ENCODE measurements around the gene XYLT1.

Gene XYLT1

DNA sequence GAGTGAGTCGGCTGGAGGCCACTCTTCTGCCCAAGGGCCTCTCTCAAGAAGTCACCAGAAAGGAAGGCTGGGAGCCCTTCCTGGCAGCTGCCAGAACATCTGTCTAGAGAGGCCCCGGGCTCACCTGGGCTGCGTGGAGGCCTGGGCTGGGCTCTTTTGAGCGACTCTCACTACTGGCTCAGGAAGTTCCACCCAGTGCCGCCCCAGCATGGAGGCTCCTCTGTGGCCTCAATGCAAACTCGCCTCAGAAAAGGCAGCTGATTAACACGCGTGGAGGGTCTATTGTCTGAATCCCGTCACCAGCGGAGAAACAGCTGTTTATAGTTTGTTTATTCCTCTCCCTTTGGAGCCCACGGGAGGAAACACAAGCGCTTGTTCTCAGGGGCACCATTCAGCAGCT lies 25.3 kb downstream of the XYLT1 start (continued):
- TF ChIP-seq, protein P1, sequence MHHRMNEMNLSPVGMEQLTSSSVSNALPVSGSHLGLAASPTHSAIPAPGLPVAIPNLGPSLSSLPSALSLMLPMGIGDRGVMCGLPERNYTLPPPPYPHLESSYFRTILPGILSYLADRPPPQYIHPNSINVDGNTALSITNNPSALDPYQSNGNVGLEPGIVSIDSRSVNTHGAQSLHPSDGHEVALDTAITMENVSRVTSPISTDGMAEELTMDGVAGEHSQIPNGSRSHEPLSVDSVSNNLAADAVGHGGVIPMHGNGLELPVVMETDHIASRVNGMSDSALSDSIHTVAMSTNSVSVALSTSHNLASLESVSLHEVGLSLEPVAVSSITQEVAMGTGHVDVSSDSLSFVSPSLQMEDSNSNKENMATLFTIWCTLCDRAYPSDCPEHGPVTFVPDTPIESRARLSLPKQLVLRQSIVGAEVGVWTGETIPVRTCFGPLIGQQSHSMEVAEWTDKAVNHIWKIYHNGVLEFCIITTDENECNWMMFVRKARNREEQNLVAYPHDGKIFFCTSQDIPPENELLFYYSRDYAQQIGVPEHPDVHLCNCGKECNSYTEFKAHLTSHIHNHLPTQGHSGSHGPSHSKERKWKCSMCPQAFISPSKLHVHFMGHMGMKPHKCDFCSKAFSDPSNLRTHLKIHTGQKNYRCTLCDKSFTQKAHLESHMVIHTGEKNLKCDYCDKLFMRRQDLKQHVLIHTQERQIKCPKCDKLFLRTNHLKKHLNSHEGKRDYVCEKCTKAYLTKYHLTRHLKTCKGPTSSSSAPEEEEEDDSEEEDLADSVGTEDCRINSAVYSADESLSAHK (tag by site-specific recombination; IDR thresholded peaks at IDR 0.05): no peak
- TF ChIP-seq ZNF416 (tag by site-specific recombination; IDR thresholded peaks at IDR 0.05): no peak
- no peak for TF ChIP-seq ZNF549 (tag by site-specific recombination; IDR thresholded peaks at IDR 0.05)
- TF ChIP-seq KLF10 (tag by site-specific recombination; IDR thresholded peaks at IDR 0.05): no peak
- no peak for TF ChIP-seq HOXC10 (CRISPR knock-in tag; IDR thresholded peaks at IDR 0.05)
- TF ChIP-seq ZNF274 (IDR thresholded peaks at IDR 0.05; ENCODE audit: low read length): no peak
- TF ChIP-seq ZNF274 (tag by site-specific recombination; IDR thresholded peaks at IDR 0.05; ENCODE audit: borderline replicate concordance): no peak
- TF ChIP-seq ZNF223 (tag by site-specific recombination; IDR thresholded peaks at IDR 0.05): no peak
- TF ChIP-seq ZNF785 (tag by site-specific recombination; IDR thresholded peaks at IDR 0.05): no peak
- no peak for TF ChIP-seq OSR2 (tag by site-specific recombination; IDR thresholded peaks at IDR 0.05)

DNA sequence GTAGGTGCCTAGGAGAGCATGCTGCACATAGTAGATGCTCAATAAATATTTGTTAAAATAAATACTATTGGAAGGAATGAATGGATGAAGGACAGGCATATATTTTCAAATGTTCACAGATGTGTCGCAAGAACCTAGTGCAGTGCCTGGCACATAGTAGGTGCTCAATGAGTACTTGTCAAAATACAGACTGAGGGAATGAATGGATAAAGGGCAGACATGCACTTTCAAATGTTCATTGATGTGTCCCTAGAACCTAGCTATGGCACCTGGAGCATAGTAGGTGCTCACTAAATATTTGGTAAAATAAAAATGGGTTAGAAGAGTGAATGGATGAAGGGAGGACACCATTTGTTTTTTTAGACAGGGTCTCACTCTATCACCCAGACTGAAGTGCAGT lies 26.1 kb downstream of the XYLT1 start:
- Histone ChIP-seq H3K4me3 (ENCODE audit: low read depth, low read length) (no peak overlapping the region), H3K4me1 (ENCODE audit: control insufficient read depth, insufficient read depth, low read length) (no peaks in the 10 kb centered on the region), H3K9me3 (ENCODE audit: control insufficient read depth, insufficient read depth, low read depth, low read length) (no peaks in the 10 kb centered on the region), H3K36me3 (ENCODE audit: control insufficient read depth in 2 of 2, insufficient read depth in 1 of 2, low read length in 2 of 2) (no peaks in the 10 kb centered on the region), H3K27ac (ENCODE audit: extremely low read depth, low read depth, low read length) (no peak overlapping the region)
- POLR2A ChIA-PET: no interaction called here
- TF ChIP-seq ZNF571 (tag by site-specific recombination; IDR thresholded peaks at IDR 0.05) (no peak), ZNF560 (tag by site-specific recombination; IDR thresholded peaks at IDR 0.05; ENCODE audit: borderline replicate concordance) (no peak), ZNF624 (tag by site-specific recombination; IDR thresholded peaks at IDR 0.05) (no peak), ZNF549 (tag by site-specific recombination; IDR thresholded peaks at IDR 0.05) (no peak), ZNF37A (tag by site-specific recombination; IDR thresholded peaks at IDR 0.05) (no peak), EGR2 (tag by site-specific recombination; IDR thresholded peaks at IDR 0.05; ENCODE audit: low read depth) (no peak), ZNF23 (tag by site-specific recombination; IDR thresholded peaks at IDR 0.05; ENCODE audit: borderline replicate concordance) (no peak), SETDB1 (IDR thresholded peaks at IDR 0.05; ENCODE audit: insufficient read length, low read length) (no peak), ZNF324 (tag by site-specific recombination; IDR thresholded peaks at IDR 0.05) (no peak), ZNF473 (tag by site-specific recombination; IDR thresholded peaks at IDR 0.05) (no peak)
- TF ChIP-seq, protein P2, sequence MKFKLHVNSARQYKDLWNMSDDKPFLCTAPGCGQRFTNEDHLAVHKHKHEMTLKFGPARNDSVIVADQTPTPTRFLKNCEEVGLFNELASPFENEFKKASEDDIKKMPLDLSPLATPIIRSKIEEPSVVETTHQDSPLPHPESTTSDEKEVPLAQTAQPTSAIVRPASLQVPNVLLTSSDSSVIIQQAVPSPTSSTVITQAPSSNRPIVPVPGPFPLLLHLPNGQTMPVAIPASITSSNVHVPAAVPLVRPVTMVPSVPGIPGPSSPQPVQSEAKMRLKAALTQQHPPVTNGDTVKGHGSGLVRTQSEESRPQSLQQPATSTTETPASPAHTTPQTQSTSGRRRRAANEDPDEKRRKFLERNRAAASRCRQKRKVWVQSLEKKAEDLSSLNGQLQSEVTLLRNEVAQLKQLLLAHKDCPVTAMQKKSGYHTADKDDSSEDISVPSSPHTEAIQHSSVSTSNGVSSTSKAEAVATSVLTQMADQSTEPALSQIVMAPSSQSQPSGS (tag by site-specific recombination; IDR thresholded peaks at IDR 0.05; ENCODE audit: low read depth): no peak
- TF ChIP-seq, protein P3, sequence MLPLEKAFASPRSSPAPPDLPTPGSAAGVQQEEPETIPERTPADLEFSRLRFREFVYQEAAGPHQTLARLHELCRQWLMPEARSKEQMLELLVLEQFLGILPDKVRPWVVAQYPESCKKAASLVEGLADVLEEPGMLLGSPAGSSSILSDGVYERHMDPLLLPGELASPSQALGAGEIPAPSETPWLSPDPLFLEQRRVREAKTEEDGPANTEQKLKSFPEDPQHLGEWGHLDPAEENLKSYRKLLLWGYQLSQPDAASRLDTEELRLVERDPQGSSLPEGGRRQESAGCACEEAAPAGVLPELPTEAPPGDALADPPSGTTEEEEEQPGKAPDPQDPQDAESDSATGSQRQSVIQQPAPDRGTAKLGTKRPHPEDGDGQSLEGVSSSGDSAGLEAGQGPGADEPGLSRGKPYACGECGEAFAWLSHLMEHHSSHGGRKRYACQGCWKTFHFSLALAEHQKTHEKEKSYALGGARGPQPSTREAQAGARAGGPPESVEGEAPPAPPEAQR (tag by site-specific recombination; IDR thresholded peaks at IDR 0.05): no peak
- TF ChIP-seq, protein P4, sequence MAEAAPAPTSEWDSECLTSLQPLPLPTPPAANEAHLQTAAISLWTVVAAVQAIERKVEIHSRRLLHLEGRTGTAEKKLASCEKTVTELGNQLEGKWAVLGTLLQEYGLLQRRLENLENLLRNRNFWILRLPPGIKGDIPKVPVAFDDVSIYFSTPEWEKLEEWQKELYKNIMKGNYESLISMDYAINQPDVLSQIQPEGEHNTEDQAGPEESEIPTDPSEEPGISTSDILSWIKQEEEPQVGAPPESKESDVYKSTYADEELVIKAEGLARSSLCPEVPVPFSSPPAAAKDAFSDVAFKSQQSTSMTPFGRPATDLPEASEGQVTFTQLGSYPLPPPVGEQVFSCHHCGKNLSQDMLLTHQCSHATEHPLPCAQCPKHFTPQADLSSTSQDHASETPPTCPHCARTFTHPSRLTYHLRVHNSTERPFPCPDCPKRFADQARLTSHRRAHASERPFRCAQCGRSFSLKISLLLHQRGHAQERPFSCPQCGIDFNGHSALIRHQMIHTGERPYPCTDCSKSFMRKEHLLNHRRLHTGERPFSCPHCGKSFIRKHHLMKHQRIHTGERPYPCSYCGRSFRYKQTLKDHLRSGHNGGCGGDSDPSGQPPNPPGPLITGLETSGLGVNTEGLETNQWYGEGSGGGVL (tag by site-specific recombination; IDR thresholded peaks at IDR 0.05): no peak
- CTCF ChIA-PET: no interaction called here

Measured in HEK293 (cell line).